Upper lobe of left lung (tissue), 6 donors: ENCODE measurements around the gene ANKRD65. TPM values are rescaled to one million over a fixed set of nuclear protein-coding genes. Genes with fewer than 3 reads are reported as not detected.
A peak's percentile ranks its signal among the peaks of the same experiment; 100 is the strongest.
"Not testable (repeated sequence)": the region's sequence is repeated elsewhere in the genome, so short reads cannot be mapped to it uniquely, and the experiment has no call there.

Source experiments
- ATAC-seq, 2 donors: fragments of 200-7000 bp; cut with Tn5 transposase; one replicate each; pipeline ENCODE4 v1.9.1; 2022; ENCODE audit warnings: mild to moderate bottlenecking in 2 of 2, moderate library complexity in 2 of 2; ENCODE audit not compliant: low FRiP score in 2 of 2
- DNase-seq, 2 donors: peaks; one replicate each; pipeline ENCODE4 v3.0.0-alpha.2; 2019 to 2020
- H3K27ac ChIP-seq, 4 donors: fragments of 200-600 bp; sonication (generic); one replicate each; pipeline ENCODE4 v1.5.1; 2016 to 2019
- H3K27me3 ChIP-seq, 4 donors: fragments of 200-600 bp; sonication (generic); one replicate each; pipeline ENCODE4 v1.5.1; 2017 to 2019
- H3K36me3 ChIP-seq, 4 donors: fragments of 200-600 bp; sonication (generic); one replicate each; pipeline ENCODE4 v1.5.1; 2016 to 2019
- H3K4me1 ChIP-seq, 4 donors: fragments of 200-600 bp; sonication (generic); one replicate each; pipeline ENCODE4 v1.5.1; 2018 to 2019
- H3K4me3 ChIP-seq, 4 donors: fragments of 200-600 bp; sonication (generic); one replicate each; pipeline ENCODE4 v1.5.1; 2017 to 2019; ENCODE audit warnings: mild to moderate bottlenecking in 2 of 4, moderate library complexity in 1 of 4
- H3K9me3 ChIP-seq, 4 donors: fragments of 200-600 bp; sonication (generic); one replicate each; pipeline ENCODE4 v1.5.1; 2018 to 2019
- CTCF ChIP-seq, 6 experiments: fragments of 450-650 bp in 4 of 6; fragments of 200-600 bp in 2 of 6; sonication (generic) in 2 of 6; IDR thresholded peaks; one replicate each; pipeline ENCODE4 v1.5.1; 2016 to 2019; ENCODE audit warnings: antibody characterized with exemption in 6 of 6
- EP300 ChIP-seq, 4 donors: sonication (generic); formaldehyde crosslinking; IDR thresholded peaks; one replicate each; pipeline ENCODE4 v1.5.1; 2017; ENCODE audit warnings: antibody characterized with exemption in 4 of 4, control low read depth in 2 of 4
- POLR2A ChIP-seq, 4 donors: fragments of 450-650 bp; IDR thresholded peaks; one replicate each; pipeline ENCODE4 v1.5.1; 2016 to 2017; ENCODE audit warnings: antibody characterized with exemption in 4 of 4, mild to moderate bottlenecking in 2 of 4
- POLR2AphosphoS5 ChIP-seq, 2 donors: sonication (generic); formaldehyde crosslinking; IDR thresholded peaks; one replicate each; pipeline ENCODE4 v1.5.1; 2017; ENCODE audit warnings: antibody characterized with exemption in 2 of 2
- WGBS, 2 donors: methylation state at CpG; one replicate each; pipeline ENCODE4 v1.1.5; 2017 to 2018; 5-methylcytosine and 5-hydroxymethylcytosine counted together
- total RNA-seq, 6 donors: library from RNA; depleted of rRNA in 4 of 6; stranded (reverse); fragments of >200 nt in 4 of 6; gene quantifications; one replicate each; pipeline versions ENCODE4 v1.1.0 to v1.2.1, GENCODE V29; 2016 to 2021
- donor health status: DM: no; HTN: no; CAD: no; lungs with moderate emphysema.
- donor health status: DM: no; HTN: yes; CAD: no; lungs with severe emphysema.

ANKRD65 gene
- total RNA-seq, 6 donors from 2014 or later = 21.3 to 54.5 (median 34.7) TPM

- Histone ChIP-seq H3K36me3 (peaks cover 0 to 15% (median 9%) of the 10 kb centered on the region in 4 donors), H3K4me1 (peaks cover 28 to 44% (median 35%) of the 10 kb centered on the region in 4 donors), H3K4me3 (no peak overlapping the region), H3K9me3 (no peaks in the 10 kb centered on the region), H3K27me3 (no peaks in the 10 kb centered on the region), H3K27ac (peak overlapping the region in 2 of 4 donors; percentile 3 to 21)
- WGBS, 2 donors = 47% methylated on average over 13 to 17 of the region's 26 CpGs
- DNase-seq (peak; percentile 68 to 95), ATAC-seq (peak; percentile 69 to 77)
- peak in 1 of 4 donors; percentile 10 for TF ChIP-seq POLR2A (IDR thresholded peaks at IDR 0.05)
- TF ChIP-seq EP300 (IDR thresholded peaks at IDR 0.05) = no peak
- TF ChIP-seq CTCF (IDR thresholded peaks at IDR 0.05) = peak; percentile 87 to 99 (median 90)
- TF ChIP-seq POLR2AphosphoS5 (IDR thresholded peaks at IDR 0.05) = no peak
Measured at GRCh38 chr1:1371746-1372711, 49.0 kb downstream of the ANKRD65 start.

- peaks cover 0 to 15% (median 9%) of the 10 kb centered on the region in 4 donors for H3K36me3 ChIP-seq
- DNase-seq (peak in 1 of 2 donors; percentile 57), ATAC-seq (no peak)
- TF ChIP-seq POLR2A (IDR thresholded peaks at IDR 0.05) = no peak
- peaks cover 28 to 43% (median 35%) of the 10 kb centered on the region in 4 donors for H3K4me1 ChIP-seq
- peak overlapping the region in 2 of 4 donors; percentile 3 to 21 for H3K27ac ChIP-seq
- no peaks in the 10 kb centered on the region for H3K9me3 ChIP-seq
- no peak overlapping the region for H3K4me3 ChIP-seq
- H3K27me3 ChIP-seq = no peaks in the 10 kb centered on the region
- 59 to 68% methylated on average over 4 to 5 of the region's 12 CpGs for WGBS, 2 donors
Measured at GRCh38 chr1:1371364-1371745, 49.7 kb downstream of the ANKRD65 start.

- Histone ChIP-seq H3K4me1 (peaks cover 25 to 38% (median 31%) of the 10 kb centered on the region in 4 donors), H3K27ac (no peak overlapping the region), H3K4me3 (no peak overlapping the region), H3K36me3 (peaks cover 0 to 15% (median 9%) of the 10 kb centered on the region in 4 donors), H3K9me3 (no peaks in the 10 kb centered on the region), H3K27me3 (no peaks in the 10 kb centered on the region)
- no peak for TF ChIP-seq EP300 (IDR thresholded peaks at IDR 0.05)
- ATAC-seq (no peak), DNase-seq (peak in 1 of 2 donors; percentile 76)
- WGBS, 2 donors = 75 to 80% methylated on average over 2 to 12 of the region's 16 CpGs
Measured at GRCh38 chr1:1370771-1371300, 50.2 kb downstream of the ANKRD65 start.

- ATAC-seq, H3K4me3 ChIP-seq: not testable (repeated sequence)
Measured at GRCh38 chr1:1370094-1370493, 51.0 kb downstream of the ANKRD65 start.

More at GRCh38 chr1:1370094-1370493, 51.0 kb downstream of the ANKRD65 start:
- not testable (repeated sequence) for H3K9me3 ChIP-seq, H3K27ac ChIP-seq, H3K27me3 ChIP-seq
- H3K4me1 ChIP-seq = peaks cover 24 to 35% (median 30%) of the 10 kb centered on the region in 4 donors
- peaks cover 0 to 15% (median 9%) of the 10 kb centered on the region in 4 donors for H3K36me3 ChIP-seq
- WGBS, 2 donors = 82 to 92% methylated on average over 14 of the region's 14 CpGs
- peak in 1 of 2 donors; percentile 54 for DNase-seq

Other genes with a start within 250 kb of the ANKRD65 start
- gene TTLL10, start 247.4 kb downstream of the ANKRD65 start, total RNA-seq = 10 to 100 TPM in 2 of 6 donors, 1 to 10 TPM in 3, under 1 TPM in 1; 0.86 to 14.5 (median 5.8) TPM
- 1 to 10 TPM in 4 of 6 donors, under 1 TPM in 1, not detected in 1; 0.89 to 3.4 (median 2.1) TPM for gene TNFRSF18, start 214.7 kb downstream of the ANKRD65 start, total RNA-seq
- gene TNFRSF4, start 207.1 kb downstream of the ANKRD65 start, total RNA-seq = 10 to 100 TPM in 2 of 6 donors, 1 to 10 TPM in 3, under 1 TPM in 1; 0.46 to 15.4 (median 2.4) TPM
- gene SDF4, start 189.3 kb downstream of the ANKRD65 start, total RNA-seq = 100 to 1,000 TPM in 5 of 6 donors, 10 to 100 TPM in 1; 79.0 to 172 (median 148) TPM
- gene B3GALT6, start 189.0 kb downstream of the ANKRD65 start, total RNA-seq = 10 to 100 TPM; 15.2 to 31.3 (median 19.9) TPM
- gene C1QTNF12, start 174.6 kb downstream of the ANKRD65 start, total RNA-seq = 1 to 10 TPM in 4 of 6 donors, not detected in 2; 1.9 to 6.3 (median 2.8) TPM
- gene UBE2J2, start 147.4 kb downstream of the ANKRD65 start, total RNA-seq = 10 to 100 TPM; 41.5 to 88.0 (median 50.5) TPM
- 10 to 100 TPM in 1 of 6 donors, 1 to 10 TPM in 4, under 1 TPM in 1; 0.91 to 17.8 (median 2.7) TPM for gene SCNN1D, start 140.8 kb downstream of the ANKRD65 start, total RNA-seq
- gene ACAP3, start 113.3 kb downstream of the ANKRD65 start, total RNA-seq = 100 to 1,000 TPM in 2 of 6 donors, 10 to 100 TPM in 4; 33.5 to 166 (median 60.1) TPM
- gene PUSL1, start 112.7 kb downstream of the ANKRD65 start, total RNA-seq = 10 to 100 TPM; 16.8 to 38.8 (median 23.0) TPM
- 100 to 1,000 TPM in 2 of 6 donors, 10 to 100 TPM in 4; 71.7 to 267 (median 90.5) TPM for gene INTS11, start 96.6 kb downstream of the ANKRD65 start, total RNA-seq
- gene CPTP, start 96.5 kb downstream of the ANKRD65 start, total RNA-seq = 10 to 100 TPM; 14.7 to 41.6 (median 26.0) TPM
- gene TAS1R3, start 90.0 kb downstream of the ANKRD65 start, total RNA-seq = 1 to 10 TPM in 1 of 6 donors, under 1 TPM in 5; 0.22 to 1.0 (median 0.79) TPM
- 100 to 1,000 TPM in 3 of 6 donors, 10 to 100 TPM in 3; 71.8 to 205 (median 90.6) TPM for gene DVL1, start 71.9 kb downstream of the ANKRD65 start, total RNA-seq
- 100 to 1,000 TPM in 2 of 6 donors, 10 to 100 TPM in 4; 23.9 to 137 (median 63.4) TPM for gene MXRA8, start 62.7 kb downstream of the ANKRD65 start, total RNA-seq
- gene AURKAIP1, start 46.1 kb downstream of the ANKRD65 start, total RNA-seq = 100 to 1,000 TPM in 5 of 6 donors, 10 to 100 TPM in 1; 76.0 to 149 (median 119) TPM
- 100 to 1,000 TPM; 131 to 897 (median 216) TPM for gene CCNL2, start 21.9 kb downstream of the ANKRD65 start, total RNA-seq
- gene MRPL20, start 14.0 kb downstream of the ANKRD65 start, total RNA-seq = 100 to 1,000 TPM in 3 of 6 donors, 10 to 100 TPM in 3; 90.7 to 145 (median 101) TPM
- gene VWA1, start 14.4 kb upstream of the ANKRD65 start, total RNA-seq = 100 to 1,000 TPM in 2 of 6 donors, 10 to 100 TPM in 4; 41.8 to 108 (median 62.5) TPM
- 10 to 100 TPM in 5 of 6 donors, 1 to 10 TPM in 1; 9.2 to 20.9 (median 14.7) TPM for gene ATAD3C, start 28.4 kb upstream of the ANKRD65 start, total RNA-seq
- gene ATAD3B, start 50.5 kb upstream of the ANKRD65 start, total RNA-seq = 100 to 1,000 TPM in 1 of 6 donors, 10 to 100 TPM in 5; 19.9 to 120 (median 26.9) TPM
- gene ATAD3A, start 90.9 kb upstream of the ANKRD65 start, total RNA-seq = 10 to 100 TPM; 18.5 to 31.9 (median 24.0) TPM
- 1 to 10 TPM in 5 of 6 donors, not detected in 1; 1.8 to 3.6 (median 3.1) TPM for gene TMEM240, start 119.3 kb upstream of the ANKRD65 start, total RNA-seq
- 100 to 1,000 TPM; 122 to 174 (median 146) TPM for gene SSU72, start 153.6 kb upstream of the ANKRD65 start, total RNA-seq
- 10 to 100 TPM in 4 of 6 donors, 1 to 10 TPM in 2; 8.7 to 21.0 (median 12.4) TPM for gene FNDC10, start 178.9 kb upstream of the ANKRD65 start, total RNA-seq
- 100 to 1,000 TPM in 3 of 6 donors, 10 to 100 TPM in 3; 52.7 to 284 (median 84.7) TPM for gene MIB2, start 194.2 kb upstream of the ANKRD65 start, total RNA-seq
- 10 to 100 TPM in 5 of 6 donors, not detected in 1; 13.6 to 79.3 (median 33.0) TPM for gene MMP23B, start 210.9 kb upstream of the ANKRD65 start, total RNA-seq
- 10 to 100 TPM; 20.8 to 55.5 (median 24.9) TPM for gene CDK11B, start 237.7 kb upstream of the ANKRD65 start, total RNA-seq